SK-N-SH (cell line): ENCODE data around the gene SMIM44. TPM values are rescaled to one million over a fixed set of nuclear protein-coding genes. Genes with fewer than 3 reads are reported as not detected.

Source experiments
- CTCF ChIA-PET: fragments of 300-600, 350-600 bp; formaldehyde crosslinking; extraction: SDS; loops from one replicate; lab custom pipeline; 2021; lab: Yijun Ruan, JAX
- POLR2A ChIA-PET: fragments of 350-600 bp; sonication (Branson Sonifier 250); formaldehyde crosslinking; extraction: SDS; loops from one replicate; lab custom pipeline; 2020; ENCODE audit warnings: antibody characterized with exemption, inconsistent platforms; lab: Yijun Ruan, JAX
- DNase-seq: peaks from one replicate; pipeline ENCODE4 v3.0.0; 2012
- H2AFZ ChIP-seq: fragments of 200-600 bp; sonication (generic); 2 replicates; pipeline ENCODE4 v1.8.1; 2016; ENCODE audit warnings: antibody characterized with exemption, mild to moderate bottlenecking, low read depth
- H3F3A ChIP-seq: fragments of 200-600 bp; sonication (generic); replicated peaks from 2 replicates; pipeline ENCODE3; 2016; ENCODE audit warnings: antibody characterized with exemption, mild to moderate bottlenecking; ENCODE audit not compliant: insufficient read depth
- H3K27ac ChIP-seq, 2 experiments: fragments of 200-500 bp in 1 of 2; fragments of 200-600 bp in 1 of 2; sonication (Bioruptor generic) in 1 of 2; sonication (generic), shearing (Covaris generic) in 1 of 2; 2 replicates each; pipeline versions ENCODE4 v1.5.1 to v1.6.1; 2014 to 2016; ENCODE audit warnings: low read depth in 2 of 2, inconsistent platforms in 1 of 2, low read length in 1 of 2, mild to moderate bottlenecking in 1 of 2, mixed read lengths in 1 of 2
- H3K27me3 ChIP-seq: fragments of 200-600 bp; sonication (generic), shearing (Covaris generic); 2 replicates; pipeline ENCODE4 v1.6.1; 2016; ENCODE audit warnings: mixed run types; ENCODE audit not compliant: insufficient read depth
- H3K36me3 ChIP-seq, 2 experiments: fragments of 200-500 bp in 1 of 2; fragments of 200-600 bp in 1 of 2; sonication (Bioruptor generic) in 1 of 2; sonication (generic) in 1 of 2; replicated peaks in 1 of 2; 2 replicates each; pipeline versions ENCODE3 to v1.5.1; 2014 to 2016; ENCODE audit warnings: low read length in 1 of 2, mild to moderate bottlenecking in 1 of 2; ENCODE audit not compliant: insufficient read depth in 2 of 2, control insufficient read depth in 1 of 2
- H3K4me1 ChIP-seq, 2 experiments: fragments of 200-500 bp in 1 of 2; fragments of 200-600 bp in 1 of 2; sonication (Bioruptor generic) in 1 of 2; sonication (generic), shearing (Covaris generic) in 1 of 2; 2 replicates each; pipeline versions ENCODE4 v1.5.1 to v1.6.1; 2014 to 2016; ENCODE audit warnings: low read depth in 1 of 2, low read length in 1 of 2, mixed run types in 1 of 2; ENCODE audit not compliant: insufficient read depth in 2 of 2, control insufficient read depth in 1 of 2
- H3K4me2 ChIP-seq: fragments of 200-600 bp; sonication (generic), shearing (Covaris generic); 2 replicates; pipeline ENCODE4 v1.6.1; 2017; ENCODE audit warnings: mixed run types
- H3K4me3 ChIP-seq, 2 experiments: fragments of 200-500 bp in 1 of 2; fragments of 200-600 bp in 1 of 2; sonication (Bioruptor generic) in 1 of 2; sonication (generic), shearing (Covaris generic) in 1 of 2; 2 replicates each; pipeline versions ENCODE4 v1.5.1 to v1.8.1; 2014 to 2016; ENCODE audit warnings: low read depth in 2 of 2, inconsistent platforms in 1 of 2, low read length in 1 of 2, mild to moderate bottlenecking in 1 of 2, mixed read lengths in 1 of 2, moderate library complexity in 1 of 2
- H3K79me2 ChIP-seq: fragments of 200-600 bp; sonication (generic); 2 replicates; pipeline ENCODE4 v1.8.1; 2017; ENCODE audit warnings: mild to moderate bottlenecking; ENCODE audit not compliant: insufficient read depth
- H3K9ac ChIP-seq: fragments of 200-600 bp; sonication (generic); 2 replicates; pipeline ENCODE4 v1.6.1; 2017; ENCODE audit warnings: mixed run types
- H3K9me2 ChIP-seq: fragments of 200-600 bp; sonication (generic); 2 replicates; pipeline ENCODE4 v1.6.1; 2017; ENCODE audit warnings: mixed run types
- H3K9me3 ChIP-seq: fragments of 200-600 bp; sonication (generic); 2 replicates; pipeline ENCODE4 v1.6.1; 2017; ENCODE audit warnings: mixed run types, mild to moderate bottlenecking, moderate library complexity
- H4K20me1 ChIP-seq: fragments of 200-600 bp; sonication (generic); 2 replicates; pipeline ENCODE4 v1.6.1; 2017; ENCODE audit warnings: mild to moderate bottlenecking, mixed run types; ENCODE audit not compliant: insufficient read depth
- ELF1 ChIP-seq: IDR thresholded peaks from 2 replicates; pipeline ENCODE4 v1.4.0; 2012
- EZH2phosphoT487 ChIP-seq: fragments of 200-600 bp; sonication (generic); IDR thresholded peaks from 2 replicates; pipeline ENCODE4 v1.6.1; 2017; ENCODE audit warnings: low read depth, mixed run types, mild to moderate bottlenecking, antibody characterized with exemption, moderate library complexity, borderline replicate concordance
- FOSL2 ChIP-seq: IDR thresholded peaks from 2 replicates; pipeline ENCODE4 v1.4.0; 2012; ENCODE audit warnings: low read depth, mild to moderate bottlenecking, moderate library complexity, borderline replicate concordance
- FOXM1 ChIP-seq: IDR thresholded peaks from 2 replicates; pipeline ENCODE4 v1.4.0; 2012; ENCODE audit warnings: low read depth, mild to moderate bottlenecking
- GABPA ChIP-seq: IDR thresholded peaks from 2 replicates; pipeline ENCODE4 v1.4.0; 2012; ENCODE audit warnings: low read depth, mild to moderate bottlenecking
- GATA2 ChIP-seq: sonication (generic); formaldehyde crosslinking; IDR thresholded peaks from 2 replicates; pipeline ENCODE4 v1.5.0; 2020; ENCODE audit warnings: mild to moderate bottlenecking, missing genetic modification reagents
- JUND ChIP-seq: IDR thresholded peaks from 2 replicates; pipeline ENCODE4 v1.4.0; 2012
- NRF1 ChIP-seq: IDR thresholded peaks from 2 replicates; pipeline ENCODE4 v1.6.1; 2012; ENCODE audit warnings: low read depth, mild to moderate bottlenecking, low read length
- RCOR1 ChIP-seq: fragments of 150-350 bp; IDR thresholded peaks from 2 replicates; pipeline ENCODE4 v1.6.1; 2017; ENCODE audit warnings: antibody characterized with exemption, low read length
- RFX5 ChIP-seq: IDR thresholded peaks from 2 replicates; pipeline ENCODE4 v1.6.1; 2012; ENCODE audit warnings: mild to moderate bottlenecking, improper control_type of control experiment, low read length
- SMC3 ChIP-seq: IDR thresholded peaks from 2 replicates; pipeline ENCODE4 v1.6.1; 2012; ENCODE audit warnings: low read depth, low read length, improper control_type of control experiment
- TEAD4 ChIP-seq: IDR thresholded peaks from 2 replicates; pipeline ENCODE4 v1.4.0; 2012; ENCODE audit warnings: mild to moderate bottlenecking, borderline replicate concordance; ENCODE audit not compliant: insufficient read depth
- YY1 ChIP-seq: IDR thresholded peaks from 2 replicates; pipeline ENCODE4 v1.4.0; 2012; ENCODE audit warnings: low read depth, mild to moderate bottlenecking
- WGBS: methylation state at CpG from one replicate; pipeline ENCODE4 v1.1.6; 2017; ENCODE audit warnings: low lambda C conversion rate; 5-methylcytosine and 5-hydroxymethylcytosine counted together
- polyA plus RNA-seq, 3 experiments: library from polyadenylated mRNA; depleted of rRNA; stranded (reverse); fragments of >200 nt; gene quantifications; 2 replicates each; pipeline ENCODE4 v1.2.3, GENCODE V29; 2012
- TF ChIP-seq, protein P1 (sequence below): IDR thresholded peaks from 2 replicates; pipeline ENCODE4 v1.4.0; 2012; ENCODE audit warnings: low read depth, borderline replicate concordance
- TF ChIP-seq, protein P2 (sequence below): IDR thresholded peaks from 2 replicates; pipeline ENCODE4 v1.4.0; 2012; ENCODE audit warnings: low read depth, borderline replicate concordance
- TF ChIP-seq, protein P3 (sequence below): fragments of 150-350 bp; IDR thresholded peaks from 2 replicates; pipeline ENCODE4 v1.6.1; 2016; ENCODE audit warnings: mild to moderate bottlenecking, low read depth, low read length

Gene SMIM44
- polyA plus RNA-seq, 1 of the 3 experiments (the other 2 are of a cell fraction), result not detected

DNA sequence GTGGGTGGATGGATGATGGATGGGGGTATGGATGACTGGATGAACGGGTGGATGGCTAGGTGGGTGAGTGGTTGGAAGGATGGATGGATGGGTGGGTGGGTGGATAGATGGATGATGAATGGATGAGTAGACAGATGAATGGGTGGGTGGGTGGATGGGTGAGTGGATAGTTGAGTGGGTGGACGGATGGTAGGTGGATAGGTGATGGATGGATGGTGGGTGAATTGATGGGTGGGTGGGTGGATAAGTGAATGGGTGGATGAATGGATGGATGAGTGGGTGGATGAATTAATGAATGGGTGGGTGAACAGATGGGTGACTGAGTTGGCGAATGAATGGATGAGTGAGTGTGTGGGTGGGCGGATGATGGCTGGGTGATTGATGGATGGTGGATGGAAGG, 7.8 kb downstream of the SMIM44 start:
- no peak for TF ChIP-seq YY1
- Histone ChIP-seq H3K4me2 (no peak overlapping the region), H4K20me1 (no peaks in the 10 kb centered on the region), H3K36me3 (no peaks in the 10 kb centered on the region), H3K79me2 (no peaks in the 10 kb centered on the region), H3K27me3 (no peaks in the 10 kb centered on the region; the same call in 1 of the 2 replicates), H3K27ac (no peak overlapping the region), H3K4me1 (no peaks in the 10 kb centered on the region; a peak in 1 of 4 replicates), H3K9me3 (no peaks in the 10 kb centered on the region), H3K9ac (no peak overlapping the region), H3K9me2 (no peaks in the 10 kb centered on the region), H3F3A (peaks cover 13% of the 10 kb centered on the region), H3K4me3 (no peak overlapping the region), H2AFZ (no peak overlapping the region)
- CTCF ChIA-PET, result no interaction called here
- no peak for DNase-seq
- POLR2A ChIA-PET, result no interaction called here
- 18% methylated on average over 4 of the region's 4 CpGs for WGBS

DNA sequence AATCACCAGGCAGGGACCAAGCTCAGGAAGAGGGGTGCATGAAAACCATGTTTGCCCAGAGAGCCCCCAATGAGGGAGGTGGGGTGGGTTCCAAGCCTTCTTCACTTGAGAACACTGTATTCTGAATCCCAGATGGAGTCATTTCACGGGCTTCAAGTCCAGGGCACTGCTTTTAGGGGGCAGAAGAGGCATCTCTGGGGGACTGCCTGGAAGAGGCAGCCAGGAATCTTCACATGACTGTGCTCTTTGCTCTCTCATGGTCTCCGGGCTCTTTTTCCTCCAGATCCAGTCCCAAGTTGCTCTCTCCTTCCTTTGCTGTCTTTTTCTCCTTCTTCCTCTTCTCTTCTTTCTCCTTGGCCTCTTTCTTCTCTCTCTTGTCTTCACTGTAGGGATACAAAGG, 8.6 kb downstream of the SMIM44 start:
- Histone ChIP-seq H3K27me3 (no peaks in the 10 kb centered on the region; the same call in 1 of the 2 replicates), H4K20me1 (no peaks in the 10 kb centered on the region), H3K79me2 (no peaks in the 10 kb centered on the region), H3K36me3 (no peaks in the 10 kb centered on the region), H3K4me1 (no peaks in the 10 kb centered on the region; a peak in 1 of 4 replicates), H2AFZ (no peak overlapping the region), H3K9me2 (no peaks in the 10 kb centered on the region), H3K4me2 (no peak overlapping the region), H3K4me3 (no peak overlapping the region), H3K27ac (no peak overlapping the region), H3K9me3 (no peaks in the 10 kb centered on the region), H3K9ac (no peak overlapping the region), H3F3A (peaks cover 19% of the 10 kb centered on the region)
- ChIA-PET CTCF (interaction anchor here (0.6 to 6.1 kb wide), 5 partner anchors 9 to 147 kb away, joined by 3 to 92 read pairs (median 11); partner anchors contain the start of gene SMIM44), POLR2A (no interaction called here)
- no peak for TF ChIP-seq RFX5
- no peak for TF ChIP-seq TEAD4
- no peak for TF ChIP-seq FOXM1
- TF ChIP-seq GABPA, result no peak
- no peak for TF ChIP-seq GATA2 (CRISPR knock-in tag)
- TF ChIP-seq, protein P1, sequence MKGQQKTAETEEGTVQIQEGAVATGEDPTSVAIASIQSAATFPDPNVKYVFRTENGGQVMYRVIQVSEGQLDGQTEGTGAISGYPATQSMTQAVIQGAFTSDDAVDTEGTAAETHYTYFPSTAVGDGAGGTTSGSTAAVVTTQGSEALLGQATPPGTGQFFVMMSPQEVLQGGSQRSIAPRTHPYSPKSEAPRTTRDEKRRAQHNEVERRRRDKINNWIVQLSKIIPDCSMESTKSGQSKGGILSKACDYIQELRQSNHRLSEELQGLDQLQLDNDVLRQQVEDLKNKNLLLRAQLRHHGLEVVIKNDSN, result no peak
- no peak for TF ChIP-seq NRF1
- TF ChIP-seq, protein P2, sequence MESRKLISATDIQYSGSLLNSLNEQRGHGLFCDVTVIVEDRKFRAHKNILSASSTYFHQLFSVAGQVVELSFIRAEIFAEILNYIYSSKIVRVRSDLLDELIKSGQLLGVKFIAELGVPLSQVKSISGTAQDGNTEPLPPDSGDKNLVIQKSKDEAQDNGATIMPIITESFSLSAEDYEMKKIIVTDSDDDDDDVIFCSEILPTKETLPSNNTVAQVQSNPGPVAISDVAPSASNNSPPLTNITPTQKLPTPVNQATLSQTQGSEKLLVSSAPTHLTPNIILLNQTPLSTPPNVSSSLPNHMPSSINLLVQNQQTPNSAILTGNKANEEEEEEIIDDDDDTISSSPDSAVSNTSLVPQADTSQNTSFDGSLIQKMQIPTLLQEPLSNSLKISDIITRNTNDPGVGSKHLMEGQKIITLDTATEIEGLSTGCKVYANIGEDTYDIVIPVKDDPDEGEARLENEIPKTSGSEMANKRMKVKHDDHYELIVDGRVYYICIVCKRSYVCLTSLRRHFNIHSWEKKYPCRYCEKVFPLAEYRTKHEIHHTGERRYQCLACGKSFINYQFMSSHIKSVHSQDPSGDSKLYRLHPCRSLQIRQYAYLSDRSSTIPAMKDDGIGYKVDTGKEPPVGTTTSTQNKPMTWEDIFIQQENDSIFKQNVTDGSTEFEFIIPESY, result no peak
- TF ChIP-seq, protein P3, sequence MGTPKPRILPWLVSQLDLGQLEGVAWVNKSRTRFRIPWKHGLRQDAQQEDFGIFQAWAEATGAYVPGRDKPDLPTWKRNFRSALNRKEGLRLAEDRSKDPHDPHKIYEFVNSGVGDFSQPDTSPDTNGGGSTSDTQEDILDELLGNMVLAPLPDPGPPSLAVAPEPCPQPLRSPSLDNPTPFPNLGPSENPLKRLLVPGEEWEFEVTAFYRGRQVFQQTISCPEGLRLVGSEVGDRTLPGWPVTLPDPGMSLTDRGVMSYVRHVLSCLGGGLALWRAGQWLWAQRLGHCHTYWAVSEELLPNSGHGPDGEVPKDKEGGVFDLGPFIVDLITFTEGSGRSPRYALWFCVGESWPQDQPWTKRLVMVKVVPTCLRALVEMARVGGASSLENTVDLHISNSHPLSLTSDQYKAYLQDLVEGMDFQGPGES, result no peak
- no peak for TF ChIP-seq SMC3
- TF ChIP-seq JUND, result no peak
- TF ChIP-seq FOSL2, result no peak
- TF ChIP-seq RCOR1, result no peak
- no peak for TF ChIP-seq EZH2phosphoT487
- TF ChIP-seq ELF1, result no peak
- no peak for DNase-seq
- WGBS, result 19% methylated on average over 2 of the region's 2 CpGs
